GM18868 (cell line): ENCODE measurements around the gene RELN.

ENCODE experiments used
- ATAC-seq: cut with Tn5 transposase; IDR thresholded peaks from one replicate; pipeline ENCODE4 v1.9.1; 2021; ENCODE audit warnings: mild to moderate bottlenecking, moderate library complexity; ENCODE audit not compliant: unreplicated experiment

The RELN gene

GRCh38 chr7:103437623-103438022 lies 551.8 kb downstream of the RELN start:
- no peak for ATAC-seq

- ATAC-seq = peak; percentile 98
Measured at GRCh38 chr7:103432712-103433111, 556.7 kb downstream of the RELN start.

GRCh38 chr7:103425177-103425576 lies 564.3 kb downstream of the RELN start:
- ATAC-seq = no peak

GRCh38 chr7:103423467-103424179 lies 565.8 kb downstream of the RELN start:
- ATAC-seq = no peak
